ENCODE results near the gene ASCL1. TPM values are rescaled to one million over a fixed set of nuclear protein-coding genes. Genes with fewer than 3 reads are reported as not detected.

ASCL1 gene
- polyA plus RNA-seq, 1 of the 3 experiments (the other 2 are of a cell fraction): 0.21 TPM

DNA sequence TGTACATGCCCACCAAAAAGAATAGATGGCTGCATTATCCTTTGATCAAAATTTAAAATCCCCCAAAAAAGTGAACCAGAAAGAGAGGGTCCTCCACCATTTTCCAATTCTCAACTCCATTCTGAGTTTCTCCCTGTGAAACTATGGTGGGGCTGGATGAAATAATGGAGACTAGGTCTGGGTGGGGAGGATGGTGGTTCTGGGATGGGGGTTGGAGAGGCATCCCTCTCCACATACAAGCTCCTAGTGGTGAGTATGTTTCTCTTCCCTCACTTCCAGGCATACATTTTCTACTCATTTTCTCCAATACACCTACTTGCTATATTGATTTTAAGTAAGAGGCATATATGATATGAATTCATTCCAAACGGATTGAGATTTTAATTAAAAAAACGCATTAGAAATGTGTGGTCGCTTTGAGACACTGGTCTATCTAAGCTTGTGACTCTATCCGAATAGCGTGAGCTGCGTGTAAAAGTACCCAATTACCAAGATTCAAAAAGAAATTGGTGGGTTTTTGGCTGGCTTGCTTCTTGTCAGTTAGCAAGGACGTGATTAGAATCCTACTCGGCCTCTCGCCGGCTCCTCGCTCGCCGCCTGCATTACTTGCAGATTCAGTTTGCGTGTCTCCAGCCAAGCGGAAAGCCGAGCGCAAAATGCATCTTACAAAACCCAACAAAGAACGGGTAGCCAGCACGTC lies 3.4 kb downstream of the ASCL1 start (continued):
- TF ChIP-seq, protein P1, sequence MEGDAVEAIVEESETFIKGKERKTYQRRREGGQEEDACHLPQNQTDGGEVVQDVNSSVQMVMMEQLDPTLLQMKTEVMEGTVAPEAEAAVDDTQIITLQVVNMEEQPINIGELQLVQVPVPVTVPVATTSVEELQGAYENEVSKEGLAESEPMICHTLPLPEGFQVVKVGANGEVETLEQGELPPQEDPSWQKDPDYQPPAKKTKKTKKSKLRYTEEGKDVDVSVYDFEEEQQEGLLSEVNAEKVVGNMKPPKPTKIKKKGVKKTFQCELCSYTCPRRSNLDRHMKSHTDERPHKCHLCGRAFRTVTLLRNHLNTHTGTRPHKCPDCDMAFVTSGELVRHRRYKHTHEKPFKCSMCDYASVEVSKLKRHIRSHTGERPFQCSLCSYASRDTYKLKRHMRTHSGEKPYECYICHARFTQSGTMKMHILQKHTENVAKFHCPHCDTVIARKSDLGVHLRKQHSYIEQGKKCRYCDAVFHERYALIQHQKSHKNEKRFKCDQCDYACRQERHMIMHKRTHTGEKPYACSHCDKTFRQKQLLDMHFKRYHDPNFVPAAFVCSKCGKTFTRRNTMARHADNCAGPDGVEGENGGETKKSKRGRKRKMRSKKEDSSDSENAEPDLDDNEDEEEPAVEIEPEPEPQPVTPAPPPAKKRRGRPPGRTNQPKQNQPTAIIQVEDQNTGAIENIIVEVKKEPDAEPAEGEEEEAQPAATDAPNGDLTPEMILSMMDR (IDR thresholded peaks at IDR 0.05): no peak

- POLR2A ChIA-PET: no interaction called here
- Histone ChIP-seq H3K9ac (no peak overlapping the region), H3F3A (replicated peaks; ENCODE audit: insufficient read depth) (no peaks in the 10 kb centered on the region), H3K27ac (ENCODE audit: low read depth in 2 of 2, low read length in 1 of 2) (peak overlapping the region in 1 of 2 experiments; percentile 22; a peak in 1 of 4 replicates), H4K20me1 (ENCODE audit: insufficient read depth) (no peaks in the 10 kb centered on the region), H3K36me3 (replicated peaks in 1 of 2; ENCODE audit: control insufficient read depth in 1 of 2, insufficient read depth in 2 of 2, low read length in 1 of 2) (no peaks in the 10 kb centered on the region), H3K9me2 (no peaks in the 10 kb centered on the region), H3K4me3 (ENCODE audit: low read depth in 2 of 2, low read length in 1 of 2) (no peak overlapping the region), H3K4me2 (no peak overlapping the region), H3K4me1 (ENCODE audit: control insufficient read depth in 1 of 2, insufficient read depth in 2 of 2, low read depth in 1 of 2, low read length in 1 of 2) (peaks cover 0 to 6% of the 10 kb centered on the region in 2 experiments; a peak in 1 of 4 replicates), H3K27me3 (ENCODE audit: insufficient read depth) (no peaks in the 10 kb centered on the region; the same call in 1 of the 2 replicates), H3K79me2 (ENCODE audit: insufficient read depth) (no peaks in the 10 kb centered on the region), H2AFZ (ENCODE audit: low read depth) (no peak overlapping the region), H3K9me3 (no peaks in the 10 kb centered on the region)
- DNase-seq: no peak
- CTCF ChIA-PET: interaction anchor here (0.9 to 2.0 kb wide), 4 partner anchors 11 to 78 kb away, joined by 3 to 9 read pairs (median 4); no protein-coding TSS in a partner anchor
- WGBS (ENCODE audit: low lambda C conversion rate): 71% methylated on average over 8 of the region's 8 CpGs
- TF ChIP-seq MEF2A (IDR thresholded peaks at IDR 0.05; ENCODE audit: borderline replicate concordance, low read depth) (no peak), POLR2AphosphoS5 (IDR thresholded peaks at IDR 0.05; ENCODE audit: low read depth, low read length) (no peak), NFIC (IDR thresholded peaks at IDR 0.05; ENCODE audit: borderline replicate concordance) (no peak)
Observed at GRCh38 chr12:102961466-102961855, 4.0 kb downstream of the ASCL1 start.

DNA sequence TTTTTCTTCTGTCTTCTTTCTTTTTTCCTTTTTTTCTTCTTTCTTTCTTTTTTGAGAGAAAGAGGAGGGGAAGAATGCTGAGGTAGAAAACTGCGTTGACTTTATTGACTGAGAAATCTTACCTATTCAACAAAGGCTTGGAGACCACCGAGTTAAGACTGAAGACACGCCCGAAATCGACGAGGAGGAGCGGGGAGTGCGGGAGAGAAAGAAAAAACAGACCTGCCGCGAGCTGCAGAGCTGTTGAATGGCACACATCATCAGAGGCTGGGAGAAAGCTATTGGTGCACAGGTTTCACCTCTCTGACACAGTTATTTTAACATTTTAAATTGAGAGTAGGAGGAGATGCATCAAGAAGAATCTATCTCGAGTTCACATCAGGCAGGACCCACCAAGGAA lies 5.1 kb downstream of the ASCL1 start:
- no peaks in the 10 kb centered on the region for H3K79me2 ChIP-seq (ENCODE audit: insufficient read depth)
- H3K9me2 ChIP-seq: no peaks in the 10 kb centered on the region
- no peak overlapping the region for H3K4me2 ChIP-seq
- peaks cover 0 to 4% of the 10 kb centered on the region in 2 experiments; a peak in 1 of 4 replicates for H3K4me1 ChIP-seq (ENCODE audit: control insufficient read depth in 1 of 2, insufficient read depth in 2 of 2, low read depth in 1 of 2, low read length in 1 of 2)
- POLR2A ChIA-PET: no interaction called here
- no peak for DNase-seq
- H2AFZ ChIP-seq (ENCODE audit: low read depth): no peak overlapping the region
- TF ChIP-seq POLR2AphosphoS5 (IDR thresholded peaks at IDR 0.05; ENCODE audit: low read depth, low read length) (no peak), SIN3A (IDR thresholded peaks at IDR 0.05; ENCODE audit: borderline replicate concordance, low read depth, low read length) (no peak), ZBTB33 (IDR thresholded peaks at IDR 0.05; ENCODE audit: borderline replicate concordance, low read depth) (no peak), NRF1 (IDR thresholded peaks at IDR 0.05; ENCODE audit: low read depth, low read length) (no peak), YY1 (IDR thresholded peaks at IDR 0.05; ENCODE audit: low read depth) (no peak), EZH2phosphoT487 (IDR thresholded peaks at IDR 0.05; ENCODE audit: borderline replicate concordance, low read depth) (no peak)
- TF ChIP-seq, protein P2, sequence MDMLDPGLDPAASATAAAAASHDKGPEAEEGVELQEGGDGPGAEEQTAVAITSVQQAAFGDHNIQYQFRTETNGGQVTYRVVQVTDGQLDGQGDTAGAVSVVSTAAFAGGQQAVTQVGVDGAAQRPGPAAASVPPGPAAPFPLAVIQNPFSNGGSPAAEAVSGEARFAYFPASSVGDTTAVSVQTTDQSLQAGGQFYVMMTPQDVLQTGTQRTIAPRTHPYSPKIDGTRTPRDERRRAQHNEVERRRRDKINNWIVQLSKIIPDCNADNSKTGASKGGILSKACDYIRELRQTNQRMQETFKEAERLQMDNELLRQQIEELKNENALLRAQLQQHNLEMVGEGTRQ (IDR thresholded peaks at IDR 0.05; ENCODE audit: borderline replicate concordance, low read depth, low read length): no peak
- TF ChIP-seq, protein P3, sequence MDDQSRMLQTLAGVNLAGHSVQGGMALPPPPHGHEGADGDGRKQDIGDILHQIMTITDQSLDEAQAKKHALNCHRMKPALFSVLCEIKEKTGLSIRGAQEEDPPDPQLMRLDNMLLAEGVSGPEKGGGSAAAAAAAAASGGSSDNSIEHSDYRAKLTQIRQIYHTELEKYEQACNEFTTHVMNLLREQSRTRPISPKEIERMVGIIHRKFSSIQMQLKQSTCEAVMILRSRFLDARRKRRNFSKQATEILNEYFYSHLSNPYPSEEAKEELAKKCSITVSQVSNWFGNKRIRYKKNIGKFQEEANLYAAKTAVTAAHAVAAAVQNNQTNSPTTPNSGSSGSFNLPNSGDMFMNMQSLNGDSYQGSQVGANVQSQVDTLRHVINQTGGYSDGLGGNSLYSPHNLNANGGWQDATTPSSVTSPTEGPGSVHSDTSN (IDR thresholded peaks at IDR 0.05): no peak
- no peaks in the 10 kb centered on the region for H3F3A ChIP-seq (replicated peaks; ENCODE audit: insufficient read depth)
- H3K4me3 ChIP-seq (ENCODE audit: low read depth in 2 of 2, low read length in 1 of 2): no peak overlapping the region
- H3K9ac ChIP-seq: no peak overlapping the region
- CTCF ChIA-PET: interaction anchor here (1.5 to 2.0 kb wide), 2 partner anchors 14 to 79 kb away, joined by 5 to 9 read pairs; no protein-coding TSS in a partner anchor
- no peak overlapping the region for H3K27ac ChIP-seq (ENCODE audit: low read depth in 2 of 2, low read length in 1 of 2)
- H3K9me3 ChIP-seq: no peaks in the 10 kb centered on the region
- H4K20me1 ChIP-seq (ENCODE audit: insufficient read depth): no peaks in the 10 kb centered on the region
- H3K27me3 ChIP-seq (ENCODE audit: insufficient read depth): no peaks in the 10 kb centered on the region; the same call in 1 of the 2 replicates
- WGBS (ENCODE audit: low lambda C conversion rate): 31% methylated on average over 11 of the region's 11 CpGs
- H3K36me3 ChIP-seq (replicated peaks in 1 of 2; ENCODE audit: control insufficient read depth in 1 of 2, insufficient read depth in 2 of 2, low read length in 1 of 2): no peaks in the 10 kb centered on the region
